Thyroid gland (tissue), 4 donors: ENCODE measurements around the gene STX12. TPM values are rescaled to one million over a fixed set of nuclear protein-coding genes. Genes with fewer than 3 reads are reported as not detected.
A peak's percentile ranks its signal among the peaks of the same experiment; 100 is the strongest.

Source experiments
- DNase-seq, 2 donors: peaks; one replicate each; pipeline ENCODE4 v3.0.0-alpha.2; 2019
- H3K27ac ChIP-seq, 3 donors: fragments of 200-600 bp; sonication (generic); 1 replicate in 2 of 3; 2 replicates in 1 of 3; pipeline ENCODE4 v1.5.1; 2016 to 2019; ENCODE audit warnings: mild to moderate bottlenecking in 1 of 3, moderate library complexity in 1 of 3
- H3K27me3 ChIP-seq: fragments of 200-600 bp; sonication (generic); one replicate; pipeline ENCODE4 v1.5.1; 2019
- H3K36me3 ChIP-seq, 2 donors: fragments of 200-600 bp; sonication (generic); one replicate each; pipeline ENCODE4 v1.5.1; 2016 to 2019
- H3K4me1 ChIP-seq, 2 donors: fragments of 200-600 bp; sonication (generic); one replicate each; pipeline ENCODE4 v1.5.1; 2017 to 2019
- H3K4me3 ChIP-seq, 3 donors: fragments of 200-600 bp; sonication (generic); replicated peaks in 1 of 3; 1 replicate in 2 of 3; 2 replicates in 1 of 3; pipeline ENCODE4 v1.5.1; 2016; ENCODE audit warnings: mild to moderate bottlenecking in 1 of 3
- H3K9me3 ChIP-seq: fragments of 200-600 bp; sonication (generic); one replicate; pipeline ENCODE4 v1.5.1; 2017
- POLR2A ChIP-seq, 2 donors: fragments of 450-650 bp; IDR thresholded peaks; one replicate each; pipeline ENCODE4 v1.6.1; 2017; ENCODE audit warnings: antibody characterized with exemption in 2 of 2, mild to moderate bottlenecking in 2 of 2, moderate library complexity in 1 of 2
- WGBS, 2 donors: methylation state at CpG; one replicate each; pipeline ENCODE4 v1.1.5; 2017; 5-methylcytosine and 5-hydroxymethylcytosine counted together
- intact Hi-C: fragments of 100-400 bp; cut with DNase I; formaldehyde crosslinking; loops from one replicate; pipeline ENCODE4 v1.15.1; 2023
- total RNA-seq, 4 donors: library from RNA; depleted of rRNA; stranded (reverse); fragments of >200 nt; gene quantifications; one replicate each; pipeline ENCODE4 v1.2.3, GENCODE V29; 2016
- TF ChIP-seq, protein P1 (sequence below), 6 experiments: fragments of 200-600 bp in 3 of 6; fragments of 450-650 bp in 3 of 6; sonication (generic) in 3 of 6; IDR thresholded peaks; one replicate each; pipeline ENCODE4 v1.5.1; 2016 to 2019; ENCODE audit warnings: antibody characterized with exemption in 6 of 6, mild to moderate bottlenecking in 2 of 6, inconsistent platforms in 1 of 6, moderate library complexity in 1 of 6

Gene STX12
- total RNA-seq, 4 donors from 2014 or later = 169 to 265 (median 221) TPM

DNA sequence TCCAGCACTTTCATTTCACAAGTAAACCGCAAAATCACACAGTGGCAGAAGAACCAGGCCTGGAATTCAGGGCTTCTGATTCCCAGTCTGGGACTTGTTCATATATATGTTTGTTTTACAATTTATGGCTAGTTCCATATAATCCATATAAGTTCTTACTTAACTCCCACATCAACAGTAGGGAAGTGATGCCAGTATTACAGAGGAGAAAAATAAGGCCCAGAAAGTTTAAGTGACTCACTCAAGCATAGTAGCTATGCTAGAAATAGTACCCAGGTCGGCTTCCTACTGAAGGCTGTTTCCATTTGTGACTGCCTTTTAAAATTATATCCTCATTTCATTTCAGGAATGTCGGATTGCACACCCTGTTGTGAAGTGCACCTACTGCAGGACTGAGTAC, 45.9 kb upstream of the STX12 start:
- no peak for TF ChIP-seq POLR2A (IDR thresholded peaks at IDR 0.05)
- peak overlapping the region in 1 of 3 donors; percentile 95 for H3K27ac ChIP-seq
- DNase-seq = no peak
- peak overlapping the region in 1 of 3 donors; percentile 95 for H3K4me3 ChIP-seq
- intact Hi-C loops = loop anchor here (5.0 kb wide), 1 partner anchor 55 kb away; the partner anchor contains the start of gene IFI6
- H3K27me3 ChIP-seq = no peaks in the 10 kb centered on the region
- no peaks in the 10 kb centered on the region for H3K36me3 ChIP-seq
- H3K9me3 ChIP-seq = no peaks in the 10 kb centered on the region
- 71 to 79% methylated on average over 3 of the region's 3 CpGs for WGBS, 2 donors
- H3K4me1 ChIP-seq = peaks cover 11 to 15% of the 10 kb centered on the region in 2 donors

DNA sequence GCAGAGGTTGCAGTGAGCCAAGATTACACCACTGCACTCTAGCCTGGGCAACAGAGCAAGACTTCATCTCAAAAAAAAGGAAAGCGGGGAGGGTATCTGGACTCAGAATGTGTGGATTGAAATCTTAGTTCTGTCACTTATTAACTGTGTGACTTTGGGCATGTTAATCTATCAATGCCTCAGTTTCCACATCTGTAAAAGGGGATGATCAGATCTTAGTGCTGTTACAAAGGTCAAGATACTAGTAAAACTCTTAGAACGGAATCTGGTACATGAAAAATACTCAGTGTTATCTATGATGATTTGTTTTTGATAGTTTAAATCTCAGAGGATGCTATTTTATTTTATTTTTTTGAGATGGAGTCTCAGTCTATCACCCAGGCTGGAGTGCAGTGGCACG, 36.8 kb upstream of the STX12 start:
- no peaks in the 10 kb centered on the region for H3K9me3 ChIP-seq
- H3K36me3 ChIP-seq = peaks cover 30 to 32% of the 10 kb centered on the region in 2 donors
- intact Hi-C loops = no loop called here
- H3K27me3 ChIP-seq = no peaks in the 10 kb centered on the region
- 96 to 99% methylated on average over 3 of the region's 3 CpGs for WGBS, 2 donors
- no peak for DNase-seq
- no peak overlapping the region for H3K4me3 ChIP-seq
- no peak for TF ChIP-seq POLR2A (IDR thresholded peaks at IDR 0.05)
- TF ChIP-seq, protein P1, sequence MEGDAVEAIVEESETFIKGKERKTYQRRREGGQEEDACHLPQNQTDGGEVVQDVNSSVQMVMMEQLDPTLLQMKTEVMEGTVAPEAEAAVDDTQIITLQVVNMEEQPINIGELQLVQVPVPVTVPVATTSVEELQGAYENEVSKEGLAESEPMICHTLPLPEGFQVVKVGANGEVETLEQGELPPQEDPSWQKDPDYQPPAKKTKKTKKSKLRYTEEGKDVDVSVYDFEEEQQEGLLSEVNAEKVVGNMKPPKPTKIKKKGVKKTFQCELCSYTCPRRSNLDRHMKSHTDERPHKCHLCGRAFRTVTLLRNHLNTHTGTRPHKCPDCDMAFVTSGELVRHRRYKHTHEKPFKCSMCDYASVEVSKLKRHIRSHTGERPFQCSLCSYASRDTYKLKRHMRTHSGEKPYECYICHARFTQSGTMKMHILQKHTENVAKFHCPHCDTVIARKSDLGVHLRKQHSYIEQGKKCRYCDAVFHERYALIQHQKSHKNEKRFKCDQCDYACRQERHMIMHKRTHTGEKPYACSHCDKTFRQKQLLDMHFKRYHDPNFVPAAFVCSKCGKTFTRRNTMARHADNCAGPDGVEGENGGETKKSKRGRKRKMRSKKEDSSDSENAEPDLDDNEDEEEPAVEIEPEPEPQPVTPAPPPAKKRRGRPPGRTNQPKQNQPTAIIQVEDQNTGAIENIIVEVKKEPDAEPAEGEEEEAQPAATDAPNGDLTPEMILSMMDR (IDR thresholded peaks at IDR 0.05) = no peak
- H3K27ac ChIP-seq = no peak overlapping the region
- H3K4me1 ChIP-seq = no peaks in the 10 kb centered on the region

DNA sequence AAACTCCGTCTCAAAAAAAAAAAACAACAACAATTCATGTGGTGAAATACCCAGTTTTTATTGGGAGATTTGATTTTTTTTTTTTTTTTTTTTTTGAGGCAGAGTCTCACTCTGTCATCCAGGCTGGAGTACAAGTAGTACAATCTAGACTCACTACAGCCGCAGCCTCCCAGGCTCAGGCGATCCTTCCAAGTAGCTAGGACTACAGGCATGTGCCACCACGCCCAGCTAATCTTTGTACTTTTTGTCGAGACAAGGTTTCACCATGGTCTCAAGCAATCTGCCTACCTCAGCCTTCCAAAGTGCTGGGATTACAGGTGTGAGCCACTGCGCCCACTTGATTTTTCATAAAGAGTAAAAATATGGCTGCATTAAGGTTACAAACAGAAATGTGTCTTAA, 31.9 kb upstream of the STX12 start:
- DNase-seq = no peak
- TF ChIP-seq, protein P1 (IDR thresholded peaks at IDR 0.05) = no peak
- TF ChIP-seq POLR2A (IDR thresholded peaks at IDR 0.05) = no peak
- Histone ChIP-seq H3K36me3 (peaks cover 23 to 43% of the 10 kb centered on the region in 2 donors), H3K9me3 (no peaks in the 10 kb centered on the region), H3K4me1 (no peaks in the 10 kb centered on the region), H3K4me3 (no peak overlapping the region), H3K27ac (no peak overlapping the region), H3K27me3 (no peaks in the 10 kb centered on the region)
- intact Hi-C loops = no loop called here
- 96 to 99% methylated on average over 6 of the region's 6 CpGs for WGBS, 2 donors

DNA sequence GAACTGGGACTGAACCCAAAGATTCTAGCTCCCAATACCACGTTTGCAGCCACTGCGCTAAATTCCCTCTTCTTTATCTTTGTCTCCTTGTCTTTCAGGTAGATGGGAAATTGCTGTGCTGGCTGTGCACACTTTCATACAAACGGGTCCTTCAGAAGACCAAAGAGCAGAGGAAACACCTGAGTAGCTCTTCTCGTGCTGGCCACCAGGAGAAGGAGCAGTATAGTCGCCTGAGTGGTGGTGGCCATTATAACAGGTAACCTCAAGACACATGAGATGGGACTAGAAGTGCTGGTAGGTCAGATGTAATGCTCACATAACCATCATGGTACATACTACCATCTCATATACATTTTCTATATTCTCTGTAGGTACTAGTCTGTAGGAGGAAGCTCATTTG, 28.5 kb upstream of the STX12 start:
- 93 to 97% methylated on average over 5 of the region's 5 CpGs for WGBS, 2 donors
- no peak for TF ChIP-seq POLR2A (IDR thresholded peaks at IDR 0.05)
- TF ChIP-seq, protein P1 (IDR thresholded peaks at IDR 0.05) = no peak
- Histone ChIP-seq H3K4me3 (no peak overlapping the region), H3K36me3 (peaks cover 36 to 42% of the 10 kb centered on the region in 2 donors), H3K27me3 (no peaks in the 10 kb centered on the region), H3K9me3 (no peaks in the 10 kb centered on the region), H3K27ac (no peak overlapping the region), H3K4me1 (no peaks in the 10 kb centered on the region)
- DNase-seq = no peak
- intact Hi-C loops = no loop called here

DNA sequence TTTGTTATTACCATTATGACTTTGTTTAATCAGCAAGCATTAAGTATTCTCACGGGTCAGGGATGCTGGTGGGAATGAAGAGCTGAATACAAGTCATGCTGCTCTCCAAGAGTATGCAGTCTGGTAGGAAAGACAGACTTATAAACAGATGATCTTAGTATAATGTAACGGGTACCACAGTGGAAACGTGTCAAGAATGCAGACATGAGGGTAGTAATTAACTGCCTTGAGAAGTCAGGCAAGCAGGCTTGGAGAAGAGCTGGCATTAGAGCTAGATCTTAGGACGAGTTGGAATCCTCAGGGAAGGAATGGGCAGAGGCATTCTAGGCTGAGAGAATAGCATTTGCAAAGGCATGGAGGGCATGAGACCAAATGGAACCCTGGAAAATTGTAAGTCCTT, 27.6 kb upstream of the STX12 start:
- DNase-seq = no peak
- H3K36me3 ChIP-seq = peaks cover 45% of the 10 kb centered on the region in 2 donors
- 90 to 92% methylated on average over 4 of the region's 4 CpGs for WGBS, 2 donors

More for the DNA sequence above, 27.6 kb upstream of the STX12 start:
- no peak overlapping the region for H3K4me3 ChIP-seq
- no peak overlapping the region for H3K27ac ChIP-seq
- no peaks in the 10 kb centered on the region for H3K27me3 ChIP-seq
- no peaks in the 10 kb centered on the region for H3K9me3 ChIP-seq
- no peaks in the 10 kb centered on the region for H3K4me1 ChIP-seq
- TF ChIP-seq, protein P1 (IDR thresholded peaks at IDR 0.05) = no peak
- TF ChIP-seq POLR2A (IDR thresholded peaks at IDR 0.05) = no peak
- intact Hi-C loops = no loop called here
